HCT116 (cell line): ENCODE data around the gene GSTO1. TPM values are rescaled to one million over a fixed set of nuclear protein-coding genes. Genes with fewer than 3 reads are reported as not detected.

Experiments
- ATAC-seq: fragments of 200-7000 bp; cut with Tn5 transposase; 2 replicates; pipeline ENCODE4 v1.9.1; 2020; ENCODE audit warnings: mild to moderate bottlenecking, moderate library complexity
- BruUV-seq: library from RNA; stranded (reverse); fragments of 400-500 nt; replicated peaks from 2 replicates; lab custom pipeline; 2021; lab: Mats Ljungman, UMichigan
- CTCF ChIA-PET: fragments of 300-600 bp; sonication (Branson Sonifier 250); formaldehyde crosslinking; loops from one replicate; lab custom pipeline; 2021; ENCODE audit warnings: antibody characterized with exemption; lab: Charles Lee
- POLR2A ChIA-PET: fragments of 300-600, 350-600 bp; sonication (Branson Sonifier 250); formaldehyde crosslinking; loops from one replicate; lab custom pipeline; 2021; ENCODE audit warnings: antibody characterized with exemption; lab: Charles Lee
- RAD21 ChIA-PET, 2 experiments: fragments of 300-600 bp; sonication (Branson Sonifier 250); formaldehyde crosslinking; loops; one replicate each; lab custom pipeline; 2023; ENCODE audit warnings: low total read pairs in 2 of 2; ENCODE audit not compliant: uncharacterized antibody in 2 of 2, unreplicated experiment in 2 of 2, low non-redundant PET in 1 of 2; lab: Charles Lee
- DNase-seq: peaks from one replicate; pipeline ENCODE4 v3.0.0-alpha.2; 2010; ENCODE audit warnings: low read depth, low spot score
- H2AFZ ChIP-seq: fragments of 200-600 bp; shearing (Covaris generic), sonication (generic); 2 replicates; pipeline ENCODE4 v1.6.1; 2017; ENCODE audit warnings: low read depth, mixed run types, mixed read lengths, antibody characterized with exemption, low read length; ENCODE audit not compliant: poor library complexity, severe bottlenecking
- H3K27ac ChIP-seq: 2 replicates; pipeline ENCODE4 v1.5.1; 2012; ENCODE audit warnings: low read depth, low read length
- H3K27me3 ChIP-seq: fragments of 200-600 bp; sonication (generic); 2 replicates; pipeline ENCODE4 v1.6.1; 2016; ENCODE audit warnings: mixed run types, low read length, mixed read lengths; ENCODE audit not compliant: insufficient read depth
- H3K36me3 ChIP-seq, 2 experiments: fragments of 200-500 bp in 1 of 2; fragments of 200-600 bp in 1 of 2; sonication (Bioruptor generic) in 1 of 2; sonication (generic) in 1 of 2; 2 replicates each; pipeline versions ENCODE4 v1.5.1 to v1.6.1; 2014 to 2016; ENCODE audit warnings: low read length in 2 of 2, inconsistent platforms in 1 of 2, mixed read lengths in 1 of 2, mixed run types in 1 of 2; ENCODE audit not compliant: insufficient read depth in 2 of 2, control insufficient read depth in 1 of 2
- H3K4me1 ChIP-seq, 2 experiments: fragments of 200-600 bp in 1 of 2; sonication (generic) in 1 of 2; 2 replicates each; pipeline versions ENCODE4 v1.5.1 to v1.6.1; 2012 to 2017; ENCODE audit warnings: low read length in 2 of 2, inconsistent platforms in 1 of 2, mild to moderate bottlenecking in 1 of 2, mixed read lengths in 1 of 2, mixed run types in 1 of 2, moderate library complexity in 1 of 2; ENCODE audit not compliant: insufficient read depth in 2 of 2, control insufficient read depth in 1 of 2
- H3K4me2 ChIP-seq: fragments of 200-600 bp; sonication (generic); 2 replicates; pipeline ENCODE4 v1.6.1; 2017; ENCODE audit warnings: mixed run types, low read length, mixed read lengths
- H3K4me3 ChIP-seq, 2 experiments: fragments of 200-600 bp in 1 of 2; sonication (generic) in 1 of 2; replicated peaks in 1 of 2; 2 replicates each; pipeline ENCODE4 v1.5.1; 2011 to 2016; ENCODE audit warnings: low read length in 2 of 2, control low read depth in 1 of 2, low read depth in 1 of 2, mild to moderate bottlenecking in 1 of 2, mixed read lengths in 1 of 2, mixed run types in 1 of 2
- H3K79me2 ChIP-seq: fragments of 200-600 bp; sonication (generic); 2 replicates; pipeline ENCODE4 v1.6.1; 2017; ENCODE audit warnings: mild to moderate bottlenecking, mixed run types, low read length, moderate library complexity, mixed read lengths; ENCODE audit not compliant: insufficient read depth
- H3K9ac ChIP-seq: fragments of 200-600 bp; sonication (generic); 2 replicates; pipeline ENCODE4 v1.6.1; 2016; ENCODE audit warnings: low read length, mixed read lengths
- H3K9me2 ChIP-seq: fragments of 200-600 bp; sonication (generic), shearing (Covaris generic); 2 replicates; pipeline ENCODE4 v1.6.1; 2017; ENCODE audit warnings: mixed run types, mild to moderate bottlenecking, moderate library complexity; ENCODE audit not compliant: insufficient read depth
- H3K9me3 ChIP-seq, 2 experiments: fragments of 200-500 bp in 1 of 2; fragments of 200-600 bp in 1 of 2; sonication (Bioruptor generic) in 1 of 2; sonication (generic) in 1 of 2; 2 replicates each; pipeline ENCODE4 v1.6.1; 2014 to 2017; ENCODE audit warnings: low read length in 2 of 2, mixed read lengths in 2 of 2, inconsistent platforms in 1 of 2, low read depth in 1 of 2, mild to moderate bottlenecking in 1 of 2, mixed run types in 1 of 2, moderate library complexity in 1 of 2; ENCODE audit not compliant: control insufficient read depth in 1 of 2, insufficient read depth in 1 of 2
- H4K20me1 ChIP-seq: fragments of 200-600 bp; sonication (generic), shearing (Covaris generic); 2 replicates; pipeline ENCODE4 v1.6.1; 2017; ENCODE audit warnings: mixed run types, mild to moderate bottlenecking, moderate library complexity; ENCODE audit not compliant: insufficient read depth
- CBX3 ChIP-seq: IDR thresholded peaks from 2 replicates; pipeline ENCODE4 v1.6.1; 2012; ENCODE audit warnings: low read depth
- FOSL1 ChIP-seq: IDR thresholded peaks from 2 replicates; pipeline ENCODE4 v1.6.1; 2012; ENCODE audit warnings: low read depth
- POLR2A ChIP-seq: IDR thresholded peaks from 2 replicates; pipeline ENCODE4 v1.7.0; 2011; ENCODE audit warnings: borderline replicate concordance; ENCODE audit not compliant: insufficient read depth, insufficient read length; ENCODE audit errors: extremely low read depth
- POLR2AphosphoS5 ChIP-seq: IDR thresholded peaks from 2 replicates; pipeline ENCODE4 v1.6.1; 2011; ENCODE audit warnings: mild to moderate bottlenecking, low read depth, low read length, moderate library complexity
- RAD21 ChIP-seq: IDR thresholded peaks from 2 replicates; pipeline ENCODE4 v1.6.1; 2012; ENCODE audit warnings: low read depth, mild to moderate bottlenecking
- SP1 ChIP-seq: IDR thresholded peaks from 2 replicates; pipeline ENCODE4 v1.6.1; 2012; ENCODE audit warnings: low read depth
- YY1 ChIP-seq: IDR thresholded peaks from 2 replicates; pipeline ENCODE4 v1.6.1; 2011; ENCODE audit warnings: low read length, low read depth, moderate library complexity, mild to moderate bottlenecking; ENCODE audit not compliant: insufficient replicate concordance; ENCODE audit errors: extremely low read depth
- intact Hi-C: fragments of 100-400 bp; cut with micrococcal nuclease; formaldehyde crosslinking; loops from 2 replicates; pipeline ENCODE4 v1.10.0; 2022
- total RNA-seq: library from RNA; stranded (reverse); gene quantifications from one replicate; pipeline ENCODE4 v1.2.1, GENCODE V29; 2021; ENCODE audit not compliant: unreplicated experiment
- TF ChIP-seq, protein P1 (sequence below): IDR thresholded peaks from 2 replicates; pipeline ENCODE4 v1.6.1; 2011; ENCODE audit warnings: mild to moderate bottlenecking, low read length, moderate library complexity; ENCODE audit not compliant: insufficient replicate concordance; ENCODE audit errors: extremely low read depth
- TF ChIP-seq, protein P2 (sequence below): IDR thresholded peaks from 2 replicates; pipeline ENCODE4 v1.6.1; 2012
- TF ChIP-seq, protein P3 (sequence below): IDR thresholded peaks from 2 replicates; pipeline ENCODE4 v1.6.1; 2012

GSTO1 gene
- total RNA-seq, 1 experiment from 2014 or later = 179 TPM

GRCh38 chr10:104309980-104310978 is 55.6 kb downstream of the GSTO1 start:
- H3K4me1 ChIP-seq = peaks cover 0 to 5% of the 10 kb centered on the region in 2 experiments; a peak in 1 of 4 replicates
- ChIA-PET RAD21 (no interaction called here), CTCF (interaction anchor here (1.2 to 1.6 kb wide), 2 partner anchors 19 to 35 kb away, joined by 3 to 5 read pairs; no protein-coding TSS in a partner anchor), POLR2A (no interaction called here)
- H3K36me3 ChIP-seq = peaks cover 16 to 23% of the 10 kb centered on the region in 2 experiments; a peak in 3 of 4 replicates
- no peaks in the 10 kb centered on the region for H4K20me1 ChIP-seq
- H3K9me2 ChIP-seq = no peaks in the 10 kb centered on the region
- TF ChIP-seq SP1 (0 out of 2 replicates have a peak, but pooled peaks have one; percentile 12), POLR2AphosphoS5 (no peak)
- no peak for DNase-seq
- H3K27me3 ChIP-seq = no peaks in the 10 kb centered on the region
- H3K4me3 ChIP-seq = no peak overlapping the region
- H2AFZ ChIP-seq = no peak overlapping the region
- intact Hi-C loops = no loop called here
- H3K9ac ChIP-seq = no peak overlapping the region
- H3K79me2 ChIP-seq = no peaks in the 10 kb centered on the region; the same call in 1 of the 2 replicates
- ATAC-seq = no peak
- no TSS peak for BruUV-seq
- H3K4me2 ChIP-seq = no peak overlapping the region
- no peaks in the 10 kb centered on the region for H3K9me3 ChIP-seq
- no peak overlapping the region for H3K27ac ChIP-seq

DNA sequence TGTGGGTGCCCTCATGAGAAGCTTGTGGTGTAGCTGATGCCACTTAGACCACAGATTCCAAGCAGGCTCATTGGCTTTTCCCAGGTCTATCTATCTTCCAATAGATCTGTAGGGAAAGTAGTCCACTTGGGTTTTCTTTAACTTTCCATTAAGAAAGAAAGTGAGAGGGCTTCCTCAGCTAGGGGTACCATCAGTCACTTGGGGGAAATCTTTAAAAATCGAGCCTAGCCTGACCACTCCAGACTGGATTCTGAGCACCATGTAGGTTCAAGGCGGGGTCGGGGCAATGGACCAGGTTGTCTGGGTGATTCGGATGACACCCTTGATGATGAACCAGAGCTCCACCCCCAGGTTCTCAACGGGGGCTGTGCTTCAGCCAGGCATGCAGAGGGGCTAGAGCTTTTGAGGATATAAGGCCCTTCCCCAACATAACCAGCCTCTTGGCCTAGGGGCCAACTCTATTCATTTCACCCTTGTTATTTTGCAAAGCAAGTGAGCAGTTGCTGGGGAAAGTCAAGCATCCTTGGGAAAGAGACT is 56.6 kb downstream of the GSTO1 start:
- Histone ChIP-seq H3K27ac (no peak overlapping the region), H3K4me2 (no peak overlapping the region), H3K9me2 (no peaks in the 10 kb centered on the region), H4K20me1 (no peaks in the 10 kb centered on the region), H3K79me2 (no peaks in the 10 kb centered on the region; the same call in 1 of the 2 replicates), H3K4me1 (peaks cover 0 to 3% of the 10 kb centered on the region in 2 experiments; a peak in 1 of 4 replicates), H3K4me3 (no peak overlapping the region), H3K36me3 (peaks cover 16 to 23% of the 10 kb centered on the region in 2 experiments; a peak in 3 of 4 replicates), H3K9ac (no peak overlapping the region), H3K27me3 (no peaks in the 10 kb centered on the region), H2AFZ (no peak overlapping the region), H3K9me3 (no peaks in the 10 kb centered on the region)
- DNase-seq (no peak), ATAC-seq (no peak)
- CTCF ChIA-PET = interaction anchor here (1.6 kb wide), 1 partner anchor 36 kb away, joined by 5 read pairs; no protein-coding TSS in a partner anchor
- POLR2A ChIA-PET = interaction anchor here (1.2 kb wide), 1 partner anchor 19 kb away, joined by 3 read pairs; no protein-coding TSS in a partner anchor
- BruUV-seq = no TSS peak
- intact Hi-C loops = no loop called here
- RAD21 ChIA-PET = no interaction called here
- TF ChIP-seq FOSL1 (no peak), RAD21 (no peak), CBX3 (no peak), POLR2A (no peak), YY1 (no peak)
- TF ChIP-seq, protein P1, sequence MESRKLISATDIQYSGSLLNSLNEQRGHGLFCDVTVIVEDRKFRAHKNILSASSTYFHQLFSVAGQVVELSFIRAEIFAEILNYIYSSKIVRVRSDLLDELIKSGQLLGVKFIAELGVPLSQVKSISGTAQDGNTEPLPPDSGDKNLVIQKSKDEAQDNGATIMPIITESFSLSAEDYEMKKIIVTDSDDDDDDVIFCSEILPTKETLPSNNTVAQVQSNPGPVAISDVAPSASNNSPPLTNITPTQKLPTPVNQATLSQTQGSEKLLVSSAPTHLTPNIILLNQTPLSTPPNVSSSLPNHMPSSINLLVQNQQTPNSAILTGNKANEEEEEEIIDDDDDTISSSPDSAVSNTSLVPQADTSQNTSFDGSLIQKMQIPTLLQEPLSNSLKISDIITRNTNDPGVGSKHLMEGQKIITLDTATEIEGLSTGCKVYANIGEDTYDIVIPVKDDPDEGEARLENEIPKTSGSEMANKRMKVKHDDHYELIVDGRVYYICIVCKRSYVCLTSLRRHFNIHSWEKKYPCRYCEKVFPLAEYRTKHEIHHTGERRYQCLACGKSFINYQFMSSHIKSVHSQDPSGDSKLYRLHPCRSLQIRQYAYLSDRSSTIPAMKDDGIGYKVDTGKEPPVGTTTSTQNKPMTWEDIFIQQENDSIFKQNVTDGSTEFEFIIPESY = no peak
- TF ChIP-seq, protein P2, sequence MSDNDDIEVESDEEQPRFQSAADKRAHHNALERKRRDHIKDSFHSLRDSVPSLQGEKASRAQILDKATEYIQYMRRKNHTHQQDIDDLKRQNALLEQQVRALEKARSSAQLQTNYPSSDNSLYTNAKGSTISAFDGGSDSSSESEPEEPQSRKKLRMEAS = no peak
- TF ChIP-seq, protein P3, sequence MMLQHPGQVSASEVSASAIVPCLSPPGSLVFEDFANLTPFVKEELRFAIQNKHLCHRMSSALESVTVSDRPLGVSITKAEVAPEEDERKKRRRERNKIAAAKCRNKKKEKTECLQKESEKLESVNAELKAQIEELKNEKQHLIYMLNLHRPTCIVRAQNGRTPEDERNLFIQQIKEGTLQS = no peak
